Panc1 (cell line): ENCODE measurements around the gene E2F6.

Experiments
- CTCF ChIP-seq: fragments of 450-650 bp; IDR thresholded peaks from 2 replicates; pipeline ENCODE4 v1.5.1; 2017; ENCODE audit warnings: mild to moderate bottlenecking
- POLR2AphosphoS5 ChIP-seq: IDR thresholded peaks from 2 replicates; pipeline ENCODE4 v1.6.1; 2012; ENCODE audit warnings: mild to moderate bottlenecking, low read depth, low read length, moderate library complexity
- SIN3A ChIP-seq: IDR thresholded peaks from 2 replicates; pipeline ENCODE4 v1.6.1; 2012; ENCODE audit warnings: low read depth, mild to moderate bottlenecking, low read length, moderate library complexity, borderline replicate concordance; ENCODE audit not compliant: insufficient read depth
- TCF7L2 ChIP-seq: IDR thresholded peaks from 2 replicates; pipeline ENCODE4 v1.6.1; 2011; ENCODE audit warnings: mild to moderate bottlenecking, low read depth, low read length, inconsistent platforms

DNA sequence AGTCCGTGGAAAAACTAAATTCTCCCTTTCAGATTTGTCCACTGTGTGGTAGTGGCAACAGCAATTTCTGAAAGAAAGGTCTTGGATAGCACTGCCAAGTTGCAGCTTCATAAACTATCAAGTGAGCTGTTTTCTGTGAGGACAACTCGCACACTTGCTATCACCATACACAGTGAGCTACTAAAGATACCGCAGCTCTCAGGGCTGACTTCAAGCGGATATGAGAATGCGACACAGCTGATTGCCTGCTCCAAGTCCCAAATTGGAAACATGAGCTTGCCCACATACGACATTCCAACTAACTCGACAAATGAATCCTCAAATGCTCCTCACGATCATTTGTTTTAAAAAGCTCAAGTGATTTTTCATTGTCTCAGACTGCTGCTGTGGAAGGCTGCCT lies 46.2 kb downstream of the E2F6 start:
- TF ChIP-seq POLR2AphosphoS5 = no peak
- TF ChIP-seq SIN3A = no peak
- TF ChIP-seq CTCF = no peak
- no peak for TF ChIP-seq TCF7L2
